ENCODE data around the gene DRAM2.
"Not testable (repeated sequence)": the region's sequence is repeated elsewhere in the genome, so short reads cannot be mapped to it uniquely, and the experiment has no call there.

DRAM2 gene

GRCh38 chr1:111142356-111142975, 2.6 kb upstream of the DRAM2 start:
- no peak for DNase-seq

GRCh38 chr1:111141245-111142220, 1.6 kb upstream of the DRAM2 start:
- DNase-seq, result no peak

- no peak for DNase-seq
Measured at GRCh38 chr1:111140680-111140967, 731 bp upstream of the DRAM2 start.

- DNase-seq, result peak in 1 of 2 experiments; percentile 62
Measured at GRCh38 chr1:111139324-111139955, 453 bp downstream of the DRAM2 start.

GRCh38 chr1:111133866-111134265, 6.0 kb downstream of the DRAM2 start:
- no peak for DNase-seq

- no peak for DNase-seq
Measured at GRCh38 chr1:111131693-111132092, 8.2 kb downstream of the DRAM2 start.

GRCh38 chr1:111129376-111129775, 10.5 kb downstream of the DRAM2 start:
- DNase-seq, result no peak

- DNase-seq, result no peak
Measured at GRCh38 chr1:111127923-111128643, 11.8 kb downstream of the DRAM2 start.

GRCh38 chr1:111126354-111126753, 13.5 kb downstream of the DRAM2 start:
- DNase-seq, result no peak

- DNase-seq, result no peak
Measured at GRCh38 chr1:111116496-111116895, 23.4 kb downstream of the DRAM2 start.

- no peak for DNase-seq
Measured at GRCh38 chr1:111110197-111110899, 29.5 kb downstream of the DRAM2 start.

- no peak for DNase-seq
Measured at GRCh38 chr1:111104981-111105380, 34.9 kb downstream of the DRAM2 start.

- no peak for DNase-seq
Measured at GRCh38 chr1:111101854-111102642, 37.8 kb downstream of the DRAM2 start.

GRCh38 chr1:111099289-111099688, 40.6 kb downstream of the DRAM2 start:
- no peak for DNase-seq

- DNase-seq, result no peak
Measured at GRCh38 chr1:111097356-111098099, 42.4 kb downstream of the DRAM2 start.

- not testable (repeated sequence) for DNase-seq
Measured at GRCh38 chr1:111095421-111095820, 44.5 kb downstream of the DRAM2 start.

GRCh38 chr1:111089638-111090037, 50.3 kb downstream of the DRAM2 start:
- no peak for DNase-seq

GRCh38 chr1:111085676-111086075, 54.2 kb downstream of the DRAM2 start:
- DNase-seq, result no peak

GRCh38 chr1:111084999-111085398, 54.9 kb downstream of the DRAM2 start:
- no peak for DNase-seq

GRCh38 chr1:111082421-111083203, 57.3 kb downstream of the DRAM2 start:
- DNase-seq, result no peak
